Activated CD8-positive, alpha-beta memory T cell treated with anti-CD3 and anti-CD28 coated beads, Interleukin-2, amount 50 U/mL, for 48 hours (primary cell): Measurements from ENCODE around the gene SERPINB1.
A peak's percentile ranks its signal among the peaks of the same experiment; 100 is the strongest.
"Not testable (repeated sequence)": the region's sequence is repeated elsewhere in the genome, so short reads cannot be mapped to it uniquely, and the experiment has no call there.

Experiments used
- DNase-seq: peaks from one replicate; pipeline ENCODE4 v3.0.0-alpha.2; 2020

Gene SERPINB1

GRCh38 chr6:2865694-2866151 is 24.1 kb upstream of the SERPINB1 start:
- no peak for DNase-seq

- DNase-seq: no peak
These were observed 23.6 kb upstream of the SERPINB1 start for GRCh38 chr6:2865270-2865669.

GRCh38 chr6:2863901-2864300 is 22.2 kb upstream of the SERPINB1 start:
- DNase-seq: no peak

GRCh38 chr6:2862712-2863181 is 21.1 kb upstream of the SERPINB1 start:
- peak; percentile 70 for DNase-seq

- DNase-seq: peak; percentile 53
These were observed 20.1 kb upstream of the SERPINB1 start for GRCh38 chr6:2861822-2862164.

GRCh38 chr6:2861060-2861821 is 19.6 kb upstream of the SERPINB1 start:
- DNase-seq: peak; percentile 56

GRCh38 chr6:2860706-2861059 is 19.0 kb upstream of the SERPINB1 start:
- not testable (repeated sequence) for DNase-seq

- DNase-seq: peak; percentile 54
These were observed 18.4 kb upstream of the SERPINB1 start for GRCh38 chr6:2859798-2860705.

- no peak for DNase-seq
These were observed 17.6 kb upstream of the SERPINB1 start for GRCh38 chr6:2859185-2859700.

GRCh38 chr6:2857580-2858337 is 16.1 kb upstream of the SERPINB1 start:
- peak; percentile 87 for DNase-seq

GRCh38 chr6:2857185-2857579 is 15.5 kb upstream of the SERPINB1 start:
- no peak for DNase-seq

GRCh38 chr6:2855061-2855519 is 13.4 kb upstream of the SERPINB1 start:
- peak; percentile 59 for DNase-seq

GRCh38 chr6:2854396-2854982 is 12.8 kb upstream of the SERPINB1 start:
- DNase-seq: peak; percentile 63

- DNase-seq: peak; percentile 85
These were observed 12.2 kb upstream of the SERPINB1 start for GRCh38 chr6:2853769-2854395.

- DNase-seq: not testable (repeated sequence)
These were observed 11.7 kb upstream of the SERPINB1 start for GRCh38 chr6:2853378-2853768.

GRCh38 chr6:2852921-2853322 is 11.3 kb upstream of the SERPINB1 start:
- peak; percentile 56 for DNase-seq

GRCh38 chr6:2852514-2852855 is 10.8 kb upstream of the SERPINB1 start:
- no peak for DNase-seq

GRCh38 chr6:2851727-2852513 is 10.3 kb upstream of the SERPINB1 start:
- DNase-seq: no peak

- DNase-seq: no peak
These were observed 9.0 kb upstream of the SERPINB1 start for GRCh38 chr6:2850538-2851113.

GRCh38 chr6:2848851-2849250 is 7.2 kb upstream of the SERPINB1 start:
- DNase-seq: no peak

- no peak for DNase-seq
These were observed 4.2 kb upstream of the SERPINB1 start for GRCh38 chr6:2845880-2846208.
